ENCODE data around the gene CAMSAP3. TPM values are rescaled to one million over a fixed set of nuclear protein-coding genes. Genes with fewer than 3 reads are reported as not detected.

The CAMSAP3 gene
- total RNA-seq, 1 donor, result not detected

DNA sequence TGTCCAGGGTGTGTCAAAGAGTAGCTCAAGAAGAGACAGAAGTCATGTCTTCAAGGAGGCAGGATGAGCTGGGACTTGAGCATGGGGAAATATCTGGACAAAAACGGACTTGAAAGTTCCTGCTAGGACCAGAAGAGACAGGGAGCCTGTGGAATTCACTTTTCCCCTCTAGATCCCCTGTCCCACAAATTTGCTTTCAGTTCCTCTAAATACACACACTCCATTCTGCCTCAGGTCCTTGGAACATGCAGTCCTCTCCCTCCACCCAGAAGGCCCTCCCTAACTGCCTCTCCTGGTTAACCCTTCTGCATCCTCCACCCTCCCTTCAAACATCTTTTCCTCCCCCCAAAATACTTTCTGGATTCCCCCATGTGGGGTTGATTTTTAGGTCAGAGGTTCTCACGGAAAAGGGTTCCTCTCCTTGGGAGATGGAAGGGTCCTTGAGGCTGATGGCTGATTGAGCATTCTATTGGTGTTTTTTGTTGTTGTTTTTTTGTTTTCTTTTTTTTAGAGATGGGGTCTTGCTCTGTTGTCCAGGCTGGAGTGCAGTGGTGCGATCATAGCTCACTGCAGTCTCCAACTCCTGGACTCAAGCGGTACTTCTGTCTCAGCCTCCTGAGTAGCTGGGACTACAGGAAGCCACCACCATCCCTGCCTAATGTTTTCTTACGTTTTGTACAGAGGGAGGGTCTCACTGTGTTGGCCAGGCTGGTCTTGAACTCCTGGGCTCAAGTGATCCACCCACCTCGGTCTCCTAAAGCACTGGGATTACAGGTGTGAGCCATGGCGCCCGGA lies 66.3 kb downstream of the CAMSAP3 start:
- no peak for DNase-seq (ENCODE audit: low read depth)
- H3K4me3 ChIP-seq (ENCODE audit: low read depth, low read length), result no peak overlapping the region
- no peak for TF ChIP-seq CTCF (IDR thresholded peaks at IDR 0.05; ENCODE audit: insufficient read depth, low read length)

GRCh38 chr19:7662657-7663056 lies 67.0 kb downstream of the CAMSAP3 start:
- no peak for DNase-seq (ENCODE audit: low read depth)
- no peak for TF ChIP-seq CTCF (IDR thresholded peaks at IDR 0.05; ENCODE audit: insufficient read depth, low read length)
- H3K4me3 ChIP-seq (ENCODE audit: low read depth, low read length), result no peak overlapping the region

DNA sequence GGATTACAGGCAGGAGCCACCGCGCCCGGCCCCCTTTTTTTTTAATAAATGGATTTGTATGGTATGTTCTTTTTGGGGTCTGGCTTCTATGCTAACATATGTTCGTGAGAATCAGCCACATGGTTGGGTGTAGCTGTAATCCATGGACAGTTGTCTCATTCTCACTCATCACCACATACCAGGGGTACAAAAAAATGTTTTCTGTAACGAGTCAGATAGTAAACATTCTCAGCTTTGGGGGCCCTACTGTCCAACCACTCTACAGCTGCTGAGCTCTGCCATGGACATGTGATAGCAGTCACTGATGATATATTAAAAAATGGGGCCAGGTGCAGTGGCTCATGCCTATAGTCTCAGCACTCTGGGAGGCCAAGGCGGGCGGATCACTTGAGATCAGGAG lies 68.0 kb downstream of the CAMSAP3 start:
- no peak for TF ChIP-seq CTCF (IDR thresholded peaks at IDR 0.05; ENCODE audit: insufficient read depth, low read length)
- no peak overlapping the region for H3K4me3 ChIP-seq (ENCODE audit: low read depth, low read length)
- DNase-seq (ENCODE audit: low read depth), result no peak

GRCh38 chr19:7665076-7665475 lies 69.4 kb downstream of the CAMSAP3 start:
- no peak for TF ChIP-seq CTCF (IDR thresholded peaks at IDR 0.05; ENCODE audit: insufficient read depth, low read length)
- peak; percentile 83 for DNase-seq (ENCODE audit: low read depth)
- H3K4me3 ChIP-seq (ENCODE audit: low read depth, low read length), result no peak overlapping the region

Small RNA genes within 50 kb of the gene (small RNA-seq; reads per million reads assigned to genes)
- not detected for gene MIR6792

Other genes starting within 250 kb of the CAMSAP3 start
- gene ARHGEF18, start 246.9 kb upstream of the CAMSAP3 start, total RNA-seq (ENCODE audit: low replicate concordance), result 21.2 and 22.3 TPM in 2 replicates
- gene PEX11G, start 106.8 kb upstream of the CAMSAP3 start, total RNA-seq (ENCODE audit: low replicate concordance), result 1.6 and 5.4 TPM in 2 replicates
- 33.9 and 113 TPM in 2 replicates for gene ZNF358, start 79.8 kb upstream of the CAMSAP3 start, total RNA-seq (ENCODE audit: low replicate concordance)
- gene MCOLN1, start 73.2 kb upstream of the CAMSAP3 start, total RNA-seq (ENCODE audit: low replicate concordance), result 12.0 and 17.3 TPM in 2 replicates
- 67.8 and 123 TPM in 2 replicates for gene PNPLA6, start 60.1 kb upstream of the CAMSAP3 start, total RNA-seq (ENCODE audit: low replicate concordance)
- gene XAB2, start 33.7 kb downstream of the CAMSAP3 start, total RNA-seq (ENCODE audit: low replicate concordance), result 26.9 and 30.5 TPM in 2 replicates
- gene PET100, start 33.9 kb downstream of the CAMSAP3 start, total RNA-seq (ENCODE audit: low replicate concordance), result 7.1 and 35.2 TPM in 2 replicates
- gene PCP2, start 37.9 kb downstream of the CAMSAP3 start, total RNA-seq (ENCODE audit: low replicate concordance), result not detected in 2 replicates
- 0.90 and 2.8 TPM in 2 replicates for gene STXBP2, start 41.2 kb downstream of the CAMSAP3 start, total RNA-seq (ENCODE audit: low replicate concordance)
- not detected in 2 replicates for gene RETN, start 73.2 kb downstream of the CAMSAP3 start, total RNA-seq (ENCODE audit: low replicate concordance)
- gene MCEMP1, start 81.2 kb downstream of the CAMSAP3 start, total RNA-seq (ENCODE audit: low replicate concordance), result not detected in 2 replicates
- gene TRAPPC5, start 85.0 kb downstream of the CAMSAP3 start, total RNA-seq (ENCODE audit: low replicate concordance), result 26.3 and 38.8 TPM in 2 replicates
- not detected in 2 replicates for gene FCER2, start 106.3 kb downstream of the CAMSAP3 start, total RNA-seq (ENCODE audit: low replicate concordance)
- not detected in 2 replicates for gene CLEC4G, start 136.2 kb downstream of the CAMSAP3 start, total RNA-seq (ENCODE audit: low replicate concordance)
- not detected in 2 replicates for gene CD209, start 151.7 kb downstream of the CAMSAP3 start, total RNA-seq (ENCODE audit: low replicate concordance)
- not detected in 2 replicates for gene CLEC4M, start 167.4 kb downstream of the CAMSAP3 start, total RNA-seq (ENCODE audit: low replicate concordance)
- 16.6 and 22.3 TPM in 2 replicates for gene EVI5L, start 234.4 kb downstream of the CAMSAP3 start, total RNA-seq (ENCODE audit: low replicate concordance)

Measured in fibroblast of the aortic adventitia (primary cell).